Measurements from ENCODE around the gene ENTR1.

DNA sequence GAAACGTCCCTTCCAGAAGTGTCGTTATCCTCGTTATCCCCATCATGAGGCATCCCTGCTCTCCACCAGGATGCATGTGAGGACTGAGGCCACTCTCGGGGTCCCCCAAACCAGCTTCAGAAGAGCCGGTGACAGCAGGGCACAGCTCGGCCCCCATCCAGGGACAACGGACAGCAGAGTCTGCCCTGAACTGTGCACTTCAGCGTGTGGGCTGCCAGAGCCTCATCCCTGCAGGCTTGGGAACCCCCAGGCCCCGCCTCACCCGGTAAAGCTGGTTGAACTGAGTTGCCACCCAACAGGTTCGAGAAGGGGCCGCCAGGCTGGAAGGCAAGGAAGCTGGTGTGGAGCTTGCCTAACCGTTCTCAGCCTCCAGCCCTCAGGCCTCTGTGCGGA lies 36.2 kb downstream of the ENTR1 start:
- TF ChIP-seq, protein P1, sequence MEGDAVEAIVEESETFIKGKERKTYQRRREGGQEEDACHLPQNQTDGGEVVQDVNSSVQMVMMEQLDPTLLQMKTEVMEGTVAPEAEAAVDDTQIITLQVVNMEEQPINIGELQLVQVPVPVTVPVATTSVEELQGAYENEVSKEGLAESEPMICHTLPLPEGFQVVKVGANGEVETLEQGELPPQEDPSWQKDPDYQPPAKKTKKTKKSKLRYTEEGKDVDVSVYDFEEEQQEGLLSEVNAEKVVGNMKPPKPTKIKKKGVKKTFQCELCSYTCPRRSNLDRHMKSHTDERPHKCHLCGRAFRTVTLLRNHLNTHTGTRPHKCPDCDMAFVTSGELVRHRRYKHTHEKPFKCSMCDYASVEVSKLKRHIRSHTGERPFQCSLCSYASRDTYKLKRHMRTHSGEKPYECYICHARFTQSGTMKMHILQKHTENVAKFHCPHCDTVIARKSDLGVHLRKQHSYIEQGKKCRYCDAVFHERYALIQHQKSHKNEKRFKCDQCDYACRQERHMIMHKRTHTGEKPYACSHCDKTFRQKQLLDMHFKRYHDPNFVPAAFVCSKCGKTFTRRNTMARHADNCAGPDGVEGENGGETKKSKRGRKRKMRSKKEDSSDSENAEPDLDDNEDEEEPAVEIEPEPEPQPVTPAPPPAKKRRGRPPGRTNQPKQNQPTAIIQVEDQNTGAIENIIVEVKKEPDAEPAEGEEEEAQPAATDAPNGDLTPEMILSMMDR (IDR thresholded peaks at IDR 0.05), result no peak
- TF ChIP-seq POLR2A (IDR thresholded peaks at IDR 0.05), result no peak
